ENCODE measurements around the gene GCLM. TPM values are rescaled to one million over a fixed set of nuclear protein-coding genes. Genes with fewer than 3 reads are reported as not detected.

Gene GCLM
- total and polyA plus RNA-seq, 9 of the 15 experiments (the other 6 are each of a cell fraction or from before 2014, with no cell fraction given) = 9.3 to 71.6 (median 24.5) TPM

- TF ChIP-seq RREB1 (CRISPR knock-in tag; IDR thresholded peaks at IDR 0.05) (no peak), CEBPZ (IDR thresholded peaks at IDR 0.05; ENCODE audit: borderline replicate concordance, low read depth, low read length) (no peak), CREB5 (CRISPR knock-in tag; IDR thresholded peaks at IDR 0.05) (no peak), ARID2 (IDR thresholded peaks at IDR 0.05) (no peak), MLLT1 (IDR thresholded peaks at IDR 0.05) (peak in 1 of 2 experiments; percentile 66; a peak in 2 of 4 replicates), ZBTB7A (IDR thresholded peaks at IDR 0.05; ENCODE audit: borderline replicate concordance, control insufficient read depth, low read depth, low read length) (peak; percentile 75; the same call in 1 of the 2 replicates), SRF (CRISPR knock-in tag; IDR thresholded peaks at IDR 0.05) (no peak), ERF (CRISPR knock-in tag; IDR thresholded peaks at IDR 0.05) (no peak), MYNN (IDR thresholded peaks at IDR 0.05) (no peak), MYNN (CRISPR knock-in tag; IDR thresholded peaks at IDR 0.05) (no peak), SOX6 (IDR thresholded peaks at IDR 0.05) (peak; percentile 83), ZKSCAN8 (CRISPR knock-in tag; IDR thresholded peaks at IDR 0.05) (no peak), ZBED1 (IDR thresholded peaks at IDR 0.05) (no peak)
Measured at GRCh38 chr1:93909146-93910050, at the start of gene GCLM (continued).

All from K562 (cell line).